ENCODE data around the gene ACOX1. TPM values are rescaled to one million over a fixed set of nuclear protein-coding genes. Genes with fewer than 3 reads are reported as not detected.

Gene ACOX1
- total RNA-seq, 1 experiment from 2014 or later, result 50.2 TPM

DNA sequence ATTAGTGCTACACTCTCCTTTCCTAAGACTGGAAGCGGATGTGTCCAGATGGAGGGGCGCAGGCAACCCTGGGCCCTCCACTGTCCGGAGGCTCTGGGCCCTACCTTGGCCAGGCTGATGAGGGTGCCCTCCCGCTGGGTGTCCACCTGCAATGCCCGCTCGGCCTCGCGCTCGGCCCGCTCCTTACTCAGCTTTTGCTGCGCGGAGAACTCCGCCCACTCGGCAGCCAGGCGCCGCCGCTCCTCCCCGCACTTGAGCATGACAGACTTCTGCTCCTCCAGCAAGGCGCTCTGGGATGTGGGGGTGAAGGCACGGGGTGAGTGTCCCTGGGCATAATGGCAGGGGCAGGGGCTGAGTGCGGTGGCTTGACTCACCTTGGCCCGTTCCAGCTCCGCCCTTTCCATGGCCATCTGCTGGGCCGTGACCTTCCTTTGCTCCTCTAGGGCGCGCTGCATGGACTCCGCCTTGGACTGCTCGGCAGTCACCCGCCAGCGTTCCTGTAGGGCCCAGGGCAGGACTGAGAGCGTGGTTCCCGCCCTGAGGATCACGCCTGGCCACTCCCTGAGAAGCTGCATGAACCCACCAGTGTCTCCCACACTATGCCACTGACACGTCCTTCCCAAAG, 64.2 kb downstream of the ACOX1 start:
- DNase-seq (ENCODE audit: low read depth, low spot score) (no peak), ATAC-seq (peak; percentile 74)
- Histone ChIP-seq H3K4me1 (ENCODE audit: control insufficient read depth in 1 of 2, insufficient read depth in 2 of 2, low read length in 2 of 2) (peaks cover 0 to 9% of the 10 kb centered on the region in 2 experiments; a peak in 2 of 4 replicates), H3K4me3 (replicated peaks in 1 of 2; ENCODE audit: low read depth in 1 of 2, low read length in 2 of 2) (no peak overlapping the region), H3K4me2 (ENCODE audit: low read length) (no peak overlapping the region), H3K27ac (ENCODE audit: low read depth, low read length) (no peak overlapping the region), H2AFZ (ENCODE audit: low read depth, low read length, poor library complexity, severe bottlenecking) (no peak overlapping the region), H3K36me3 (ENCODE audit: control insufficient read depth in 1 of 2, insufficient read depth in 2 of 2, low read length in 2 of 2) (no peaks in the 10 kb centered on the region), H3K9me3 (ENCODE audit: control insufficient read depth in 1 of 2, insufficient read depth in 1 of 2, low read depth in 1 of 2, low read length in 2 of 2) (no peaks in the 10 kb centered on the region), H3K9me2 (ENCODE audit: insufficient read depth) (no peaks in the 10 kb centered on the region), H3K79me2 (ENCODE audit: insufficient read depth, low read length) (no peaks in the 10 kb centered on the region), H3K27me3 (ENCODE audit: insufficient read depth, low read length) (no peaks in the 10 kb centered on the region), H3K9ac (ENCODE audit: low read length) (no peak overlapping the region), H4K20me1 (ENCODE audit: insufficient read depth) (no peaks in the 10 kb centered on the region)
- no peak for TF ChIP-seq YY1 (IDR thresholded peaks at IDR 0.05; ENCODE audit: extremely low read depth, insufficient replicate concordance, low read depth, low read length)
- no peak for TF ChIP-seq ZNF274 (IDR thresholded peaks at IDR 0.05; ENCODE audit: low read depth, low read length)
- TF ChIP-seq, protein P1, sequence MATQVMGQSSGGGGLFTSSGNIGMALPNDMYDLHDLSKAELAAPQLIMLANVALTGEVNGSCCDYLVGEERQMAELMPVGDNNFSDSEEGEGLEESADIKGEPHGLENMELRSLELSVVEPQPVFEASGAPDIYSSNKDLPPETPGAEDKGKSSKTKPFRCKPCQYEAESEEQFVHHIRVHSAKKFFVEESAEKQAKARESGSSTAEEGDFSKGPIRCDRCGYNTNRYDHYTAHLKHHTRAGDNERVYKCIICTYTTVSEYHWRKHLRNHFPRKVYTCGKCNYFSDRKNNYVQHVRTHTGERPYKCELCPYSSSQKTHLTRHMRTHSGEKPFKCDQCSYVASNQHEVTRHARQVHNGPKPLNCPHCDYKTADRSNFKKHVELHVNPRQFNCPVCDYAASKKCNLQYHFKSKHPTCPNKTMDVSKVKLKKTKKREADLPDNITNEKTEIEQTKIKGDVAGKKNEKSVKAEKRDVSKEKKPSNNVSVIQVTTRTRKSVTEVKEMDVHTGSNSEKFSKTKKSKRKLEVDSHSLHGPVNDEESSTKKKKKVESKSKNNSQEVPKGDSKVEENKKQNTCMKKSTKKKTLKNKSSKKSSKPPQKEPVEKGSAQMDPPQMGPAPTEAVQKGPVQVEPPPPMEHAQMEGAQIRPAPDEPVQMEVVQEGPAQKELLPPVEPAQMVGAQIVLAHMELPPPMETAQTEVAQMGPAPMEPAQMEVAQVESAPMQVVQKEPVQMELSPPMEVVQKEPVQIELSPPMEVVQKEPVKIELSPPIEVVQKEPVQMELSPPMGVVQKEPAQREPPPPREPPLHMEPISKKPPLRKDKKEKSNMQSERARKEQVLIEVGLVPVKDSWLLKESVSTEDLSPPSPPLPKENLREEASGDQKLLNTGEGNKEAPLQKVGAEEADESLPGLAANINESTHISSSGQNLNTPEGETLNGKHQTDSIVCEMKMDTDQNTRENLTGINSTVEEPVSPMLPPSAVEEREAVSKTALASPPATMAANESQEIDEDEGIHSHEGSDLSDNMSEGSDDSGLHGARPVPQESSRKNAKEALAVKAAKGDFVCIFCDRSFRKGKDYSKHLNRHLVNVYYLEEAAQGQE (IDR thresholded peaks at IDR 0.05; ENCODE audit: low read depth), result no peak
- no peak for TF ChIP-seq SP1 (IDR thresholded peaks at IDR 0.05; ENCODE audit: low read depth)
- TF ChIP-seq, protein P2, sequence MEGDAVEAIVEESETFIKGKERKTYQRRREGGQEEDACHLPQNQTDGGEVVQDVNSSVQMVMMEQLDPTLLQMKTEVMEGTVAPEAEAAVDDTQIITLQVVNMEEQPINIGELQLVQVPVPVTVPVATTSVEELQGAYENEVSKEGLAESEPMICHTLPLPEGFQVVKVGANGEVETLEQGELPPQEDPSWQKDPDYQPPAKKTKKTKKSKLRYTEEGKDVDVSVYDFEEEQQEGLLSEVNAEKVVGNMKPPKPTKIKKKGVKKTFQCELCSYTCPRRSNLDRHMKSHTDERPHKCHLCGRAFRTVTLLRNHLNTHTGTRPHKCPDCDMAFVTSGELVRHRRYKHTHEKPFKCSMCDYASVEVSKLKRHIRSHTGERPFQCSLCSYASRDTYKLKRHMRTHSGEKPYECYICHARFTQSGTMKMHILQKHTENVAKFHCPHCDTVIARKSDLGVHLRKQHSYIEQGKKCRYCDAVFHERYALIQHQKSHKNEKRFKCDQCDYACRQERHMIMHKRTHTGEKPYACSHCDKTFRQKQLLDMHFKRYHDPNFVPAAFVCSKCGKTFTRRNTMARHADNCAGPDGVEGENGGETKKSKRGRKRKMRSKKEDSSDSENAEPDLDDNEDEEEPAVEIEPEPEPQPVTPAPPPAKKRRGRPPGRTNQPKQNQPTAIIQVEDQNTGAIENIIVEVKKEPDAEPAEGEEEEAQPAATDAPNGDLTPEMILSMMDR (IDR thresholded peaks at IDR 0.05 in 2 of 3, conservative IDR thresholded peaks at IDR 0.05 in 1 of 3; ENCODE audit: borderline replicate concordance in 1 of 3, insufficient read depth in 1 of 3, low read depth in 2 of 3, low read length in 2 of 3), result no peak
- no peak for TF ChIP-seq TCF7L2 (IDR thresholded peaks at IDR 0.05; ENCODE audit: borderline replicate concordance, extremely low read depth, insufficient read depth, insufficient read length)
- no peak for TF ChIP-seq RAD21 (IDR thresholded peaks at IDR 0.05; ENCODE audit: low read depth)
- no peak for TF ChIP-seq ZFX (IDR thresholded peaks at IDR 0.05)
- no peak for TF ChIP-seq POLR2AphosphoS5 (IDR thresholded peaks at IDR 0.05; ENCODE audit: low read depth, low read length)
- TF ChIP-seq, protein P3, sequence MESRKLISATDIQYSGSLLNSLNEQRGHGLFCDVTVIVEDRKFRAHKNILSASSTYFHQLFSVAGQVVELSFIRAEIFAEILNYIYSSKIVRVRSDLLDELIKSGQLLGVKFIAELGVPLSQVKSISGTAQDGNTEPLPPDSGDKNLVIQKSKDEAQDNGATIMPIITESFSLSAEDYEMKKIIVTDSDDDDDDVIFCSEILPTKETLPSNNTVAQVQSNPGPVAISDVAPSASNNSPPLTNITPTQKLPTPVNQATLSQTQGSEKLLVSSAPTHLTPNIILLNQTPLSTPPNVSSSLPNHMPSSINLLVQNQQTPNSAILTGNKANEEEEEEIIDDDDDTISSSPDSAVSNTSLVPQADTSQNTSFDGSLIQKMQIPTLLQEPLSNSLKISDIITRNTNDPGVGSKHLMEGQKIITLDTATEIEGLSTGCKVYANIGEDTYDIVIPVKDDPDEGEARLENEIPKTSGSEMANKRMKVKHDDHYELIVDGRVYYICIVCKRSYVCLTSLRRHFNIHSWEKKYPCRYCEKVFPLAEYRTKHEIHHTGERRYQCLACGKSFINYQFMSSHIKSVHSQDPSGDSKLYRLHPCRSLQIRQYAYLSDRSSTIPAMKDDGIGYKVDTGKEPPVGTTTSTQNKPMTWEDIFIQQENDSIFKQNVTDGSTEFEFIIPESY (IDR thresholded peaks at IDR 0.05; ENCODE audit: extremely low read depth, insufficient replicate concordance, low read length), result no peak
- TF ChIP-seq, protein P4, sequence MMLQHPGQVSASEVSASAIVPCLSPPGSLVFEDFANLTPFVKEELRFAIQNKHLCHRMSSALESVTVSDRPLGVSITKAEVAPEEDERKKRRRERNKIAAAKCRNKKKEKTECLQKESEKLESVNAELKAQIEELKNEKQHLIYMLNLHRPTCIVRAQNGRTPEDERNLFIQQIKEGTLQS (IDR thresholded peaks at IDR 0.05), result no peak
- TF ChIP-seq SRF (IDR thresholded peaks at IDR 0.05; ENCODE audit: low read depth), result no peak
- no peak for TF ChIP-seq FOSL1 (IDR thresholded peaks at IDR 0.05; ENCODE audit: low read depth)
- no peak for TF ChIP-seq CEBPB (IDR thresholded peaks at IDR 0.05; ENCODE audit: low read depth)
- no peak for TF ChIP-seq SIN3A (IDR thresholded peaks at IDR 0.05; ENCODE audit: low read depth)
- no peak for TF ChIP-seq EZH2phosphoT487 (IDR thresholded peaks at IDR 0.05; ENCODE audit: borderline replicate concordance)
- no TSS peak for BruUV-seq (replicated peaks)
- ChIA-PET POLR2A (interaction anchor here (1.2 kb wide), 1 partner anchor 135 kb away, joined by 3 read pairs; no protein-coding TSS in a partner anchor), RAD21 (ENCODE audit: low non-redundant PET in 1 of 2, low total read pairs in 2 of 2, uncharacterized antibody in 2 of 2, unreplicated experiment in 2 of 2) (no interaction called here), CTCF (interaction anchor here (1.2 kb wide), 1 partner anchor 13 kb away, joined by 5 read pairs; no protein-coding TSS in a partner anchor)
- intact Hi-C loops (cut with micrococcal nuclease), result no loop called here

Data from HCT116 (cell line).